Lower leg skin (tissue), 3 donors: ENCODE measurements around the gene ABHD16B.

Experiments
- CTCF ChIP-seq, 3 donors: fragments of 450-650 bp; IDR thresholded peaks; one replicate each; pipeline ENCODE4 v1.5.1; 2016; ENCODE audit warnings: antibody characterized with exemption in 3 of 3, mild to moderate bottlenecking in 3 of 3, moderate library complexity in 2 of 3
- POLR2A ChIP-seq, 2 donors: fragments of 450-650 bp; IDR thresholded peaks; one replicate each; pipeline ENCODE4 v1.6.1; 2016 to 2017; ENCODE audit warnings: antibody characterized with exemption in 2 of 2, mild to moderate bottlenecking in 1 of 2, moderate library complexity in 1 of 2

GRCh38 chr20:63860325-63861051, 810 bp upstream of the ABHD16B start:
- TF ChIP-seq CTCF (IDR thresholded peaks at IDR 0.05) (no peak), POLR2A (IDR thresholded peaks at IDR 0.05) (no peak)
